Subcutaneous abdominal adipose tissue (tissue), 5 donors: ENCODE results near the gene LRMDA.
"Not testable (repeated sequence)": the region's sequence is repeated elsewhere in the genome, so short reads cannot be mapped to it uniquely, and the experiment has no call there.

Source experiments
- H3K27ac ChIP-seq: one replicate; pipeline ENCODE4 v1.7.0; 2013; ENCODE audit warnings: low read depth, mild to moderate bottlenecking, inconsistent platforms, low read length, moderate library complexity
- H3K27me3 ChIP-seq, 5 donors: one replicate each; pipeline ENCODE4 v1.7.0; 2013; ENCODE audit warnings: low read length in 5 of 5, inconsistent platforms in 1 of 5; ENCODE audit not compliant: control insufficient read depth in 5 of 5, insufficient read depth in 4 of 5
- H3K36me3 ChIP-seq, 5 donors: one replicate each; pipeline ENCODE4 v1.7.0; 2013; ENCODE audit warnings: low read length in 5 of 5; ENCODE audit not compliant: control insufficient read depth in 5 of 5, insufficient read depth in 5 of 5
- H3K4me1 ChIP-seq, 5 donors: one replicate each; pipeline ENCODE4 v1.7.0; 2013; ENCODE audit warnings: low read length in 5 of 5, mild to moderate bottlenecking in 3 of 5, moderate library complexity in 1 of 5; ENCODE audit not compliant: control insufficient read depth in 5 of 5, insufficient read depth in 5 of 5
- H3K4me3 ChIP-seq, 5 donors: one replicate each; pipeline ENCODE4 v1.7.0; 2013; ENCODE audit warnings: low read length in 5 of 5, low read depth in 1 of 5
- H3K9ac ChIP-seq, 5 donors: one replicate each; pipeline ENCODE4 v1.7.0; 2013; ENCODE audit warnings: low read length in 5 of 5, mild to moderate bottlenecking in 4 of 5, moderate library complexity in 3 of 5
- H3K9me3 ChIP-seq, 5 donors: one replicate each; pipeline ENCODE4 v1.7.0; 2013; ENCODE audit warnings: low read length in 5 of 5; ENCODE audit not compliant: control insufficient read depth in 5 of 5
- donor health status: healthy.
- donor health status: healthy.
- donor health status: healthy.
- donor health status: healthy.
- donor health status: healthy.

Gene LRMDA

DNA sequence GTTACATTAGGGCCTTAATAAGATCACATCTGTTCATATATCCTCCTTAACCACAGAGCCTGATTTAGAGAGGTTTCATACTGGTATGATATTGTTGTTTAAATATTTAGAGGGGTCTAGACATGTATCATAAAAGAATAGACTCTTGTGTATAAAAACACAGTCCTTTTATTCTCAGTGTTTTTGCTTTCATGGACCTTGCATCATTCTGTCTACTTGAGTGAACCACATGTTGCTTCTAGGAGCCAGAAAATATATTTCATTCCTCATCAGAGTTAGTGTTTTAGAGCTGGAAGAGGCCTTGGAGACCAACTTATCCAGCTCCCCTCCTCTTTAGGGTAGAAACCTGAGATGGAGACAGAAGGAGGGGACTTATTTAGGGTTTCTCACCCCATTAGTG lies 312.8 kb downstream of the LRMDA start:
- Histone ChIP-seq H3K4me3 (no peak overlapping the region), H3K9ac (no peak overlapping the region), H3K27me3 (no peaks in the 10 kb centered on the region), H3K27ac (no peak overlapping the region), H3K4me1 (peaks cover 0 to 15% (median 6%) of the 10 kb centered on the region in 5 donors), H3K9me3 (peaks cover 0 to 9% (median 2%) of the 10 kb centered on the region in 5 donors), H3K36me3 (no peaks in the 10 kb centered on the region)

DNA sequence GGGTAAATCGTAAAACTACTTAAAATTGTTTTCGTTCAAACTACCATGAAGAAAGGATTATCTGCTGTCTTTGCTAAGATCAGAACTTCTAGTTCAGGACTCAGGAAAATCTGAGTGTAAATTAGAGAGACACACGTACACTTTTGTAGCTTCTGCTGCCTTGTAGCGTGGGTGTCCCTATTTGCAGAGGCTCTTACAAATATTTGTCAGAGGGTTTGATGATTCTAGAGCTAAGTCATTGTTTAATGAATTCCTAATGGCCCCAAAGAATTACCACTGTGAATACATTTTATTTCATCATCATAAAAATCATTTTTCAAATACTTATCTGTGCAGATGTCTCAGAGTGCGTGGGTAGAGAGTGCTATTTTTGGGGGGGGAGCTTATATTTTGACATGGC lies 314.9 kb downstream of the LRMDA start:
- Histone ChIP-seq H3K4me3 (no peak overlapping the region), H3K4me1 (peaks cover 0 to 15% (median 6%) of the 10 kb centered on the region in 5 donors), H3K9ac (no peak overlapping the region), H3K36me3 (no peaks in the 10 kb centered on the region), H3K27ac (no peak overlapping the region), H3K27me3 (no peaks in the 10 kb centered on the region), H3K9me3 (peaks cover 0 to under 1% (median 0%) of the 10 kb centered on the region in 5 donors)

DNA sequence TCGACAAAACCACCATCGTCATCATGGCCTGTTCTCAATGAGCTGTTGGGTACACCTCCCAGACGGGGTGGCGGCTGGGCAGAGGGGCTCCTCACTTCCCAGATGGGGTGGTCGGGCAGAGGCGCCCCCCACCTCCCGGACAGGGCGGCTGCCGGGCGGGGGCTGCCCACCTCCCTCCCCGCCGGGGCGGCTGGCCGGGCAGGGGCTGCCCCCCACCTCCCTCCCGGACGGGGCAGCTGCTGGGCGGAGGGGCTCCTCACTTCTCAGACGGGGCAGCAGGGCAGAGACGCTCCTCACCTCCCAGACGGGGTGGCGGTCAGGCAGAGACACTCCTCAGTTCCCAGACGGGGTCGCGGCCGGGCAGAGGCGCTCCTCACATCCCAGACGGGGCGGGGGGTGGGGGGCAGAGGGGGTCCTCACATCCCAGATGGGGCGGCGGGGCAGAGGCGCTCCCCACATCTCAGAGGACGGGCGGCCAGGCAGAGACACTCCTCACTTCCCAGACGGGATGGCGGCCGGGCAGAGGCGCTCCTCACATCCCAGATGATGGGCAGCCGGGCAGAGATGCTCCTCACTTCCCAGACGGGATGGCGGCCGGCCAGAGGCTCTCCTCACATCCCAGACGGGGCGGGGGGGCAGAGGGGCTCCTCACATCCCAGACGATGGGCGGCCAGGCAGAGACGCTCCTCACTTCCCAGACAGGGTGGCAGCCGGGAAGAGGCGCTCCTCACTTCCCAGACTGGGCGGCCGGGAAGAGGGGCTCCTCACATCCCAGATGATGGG lies 318.9 kb downstream of the LRMDA start:
- not testable (repeated sequence) for H3K4me3 ChIP-seq, H3K36me3 ChIP-seq, H3K27me3 ChIP-seq, H3K9ac ChIP-seq, H3K9me3 ChIP-seq, H3K27ac ChIP-seq
- H3K4me1 ChIP-seq = peaks cover 2 to 18% (median 13%) of the 10 kb centered on the region in 5 donors

DNA sequence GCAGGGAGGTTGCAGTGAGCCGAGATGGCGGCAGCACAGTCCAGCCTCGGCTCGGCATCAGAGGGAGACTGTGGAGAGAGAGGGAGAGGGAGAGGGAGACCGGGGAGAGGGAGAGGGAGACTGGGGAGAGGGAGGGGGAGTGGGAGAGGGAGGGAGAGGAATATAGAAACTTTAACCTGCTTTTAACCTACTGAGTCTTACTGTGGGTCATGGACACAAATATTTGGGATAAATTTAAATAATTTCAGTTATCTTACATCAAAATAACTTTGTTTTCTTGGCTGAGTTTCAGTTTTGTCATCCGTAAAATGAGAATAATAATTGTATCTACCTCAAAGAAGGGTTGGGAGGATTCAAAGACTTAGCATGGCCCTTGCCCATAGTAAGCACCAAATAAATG lies 319.8 kb downstream of the LRMDA start:
- Histone ChIP-seq H3K4me1 (peaks cover 2 to 27% (median 19%) of the 10 kb centered on the region in 5 donors), H3K27ac (no peak overlapping the region), H3K9ac (no peak overlapping the region), H3K36me3 (no peaks in the 10 kb centered on the region), H3K4me3 (no peak overlapping the region), H3K9me3 (no peaks in the 10 kb centered on the region), H3K27me3 (no peaks in the 10 kb centered on the region)

DNA sequence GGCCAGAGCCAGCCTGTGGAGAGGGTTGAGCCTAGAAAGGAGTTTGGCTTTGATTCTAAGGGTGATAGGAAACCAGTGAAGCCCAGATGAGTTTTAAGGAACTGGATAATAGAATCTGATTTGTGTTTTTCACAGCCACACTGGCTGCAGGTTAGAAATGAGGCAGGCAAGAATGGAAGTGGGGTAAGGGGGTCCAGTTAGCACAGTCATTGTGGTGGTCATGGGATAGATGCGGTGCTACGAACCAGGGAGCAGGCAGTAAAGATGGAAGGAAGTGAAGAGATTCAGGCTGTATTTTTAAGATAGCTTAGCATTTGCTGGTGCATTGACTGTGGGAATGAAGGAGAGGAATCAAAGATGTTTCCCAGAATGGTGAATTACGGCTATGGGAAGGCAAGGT lies 322.2 kb downstream of the LRMDA start:
- peaks cover 2 to 37% (median 19%) of the 10 kb centered on the region in 5 donors for H3K4me1 ChIP-seq
- no peaks in the 10 kb centered on the region for H3K36me3 ChIP-seq
- no peaks in the 10 kb centered on the region for H3K27me3 ChIP-seq
- no peak overlapping the region for H3K4me3 ChIP-seq
- H3K9ac ChIP-seq = peak overlapping the region in 1 of 5 donors; percentile 38
- peak overlapping the region; percentile 77 for H3K27ac ChIP-seq
- no peaks in the 10 kb centered on the region for H3K9me3 ChIP-seq

DNA sequence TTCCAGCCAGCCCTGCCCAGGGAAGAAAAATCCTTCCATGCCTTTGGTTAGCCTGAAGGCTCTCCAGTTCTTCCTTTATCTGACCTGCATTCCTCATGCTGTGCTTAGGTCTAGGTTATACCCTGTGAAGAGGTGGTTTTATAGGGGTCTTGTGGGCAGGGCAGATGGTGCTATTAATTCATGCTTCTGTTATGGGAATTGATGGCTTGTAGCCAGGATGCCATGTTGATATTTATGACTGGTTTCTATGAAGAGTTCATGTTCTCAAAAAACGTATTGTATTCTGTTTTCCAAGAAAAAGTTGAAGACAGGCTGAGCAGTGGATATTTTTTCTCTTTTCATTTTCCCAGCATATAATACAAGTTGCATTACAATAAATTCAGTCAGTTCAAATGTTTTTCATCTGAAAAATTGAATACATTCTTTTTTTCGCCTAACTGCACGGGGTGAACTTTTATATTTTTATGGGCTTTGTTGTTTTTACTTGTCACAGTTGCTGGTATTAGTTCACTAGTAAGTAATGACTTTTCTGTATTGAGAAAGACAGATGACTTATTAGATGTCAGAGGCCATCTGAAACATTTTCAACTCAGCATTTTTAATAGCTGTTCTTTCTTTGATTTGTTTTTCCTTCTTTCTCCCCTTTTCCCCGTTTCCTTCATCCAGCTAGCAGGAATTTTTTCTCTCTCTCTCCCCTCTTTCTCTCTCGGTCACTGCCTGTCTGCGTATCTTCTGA lies 322.8 kb downstream of the LRMDA start:
- Histone ChIP-seq H3K9me3 (no peaks in the 10 kb centered on the region), H3K27ac (peak overlapping the region; percentile 77), H3K36me3 (no peaks in the 10 kb centered on the region), H3K4me1 (peaks cover 2 to 37% (median 19%) of the 10 kb centered on the region in 5 donors), H3K27me3 (no peaks in the 10 kb centered on the region), H3K4me3 (no peak overlapping the region), H3K9ac (peak overlapping the region in 1 of 5 donors; percentile 38)

DNA sequence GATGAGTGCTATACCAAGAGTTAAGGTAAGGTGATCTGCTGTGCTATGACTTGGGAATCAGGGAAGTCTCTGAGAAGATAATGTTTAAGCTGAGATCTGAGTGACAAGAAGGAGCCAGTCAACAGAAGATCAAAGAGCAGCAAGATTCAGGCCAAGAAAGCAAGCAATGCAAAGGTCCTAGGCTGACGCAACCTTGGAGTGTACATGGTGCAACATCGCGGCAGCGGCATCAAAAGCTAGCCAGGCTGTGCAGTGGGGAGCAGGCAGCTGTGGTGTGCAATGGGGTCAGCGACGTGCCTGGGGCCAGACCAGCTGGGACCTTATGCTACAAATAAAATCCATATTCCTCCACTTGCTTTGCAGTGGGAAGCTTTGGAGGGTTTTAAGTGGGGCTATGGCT lies 324.1 kb downstream of the LRMDA start:
- H3K4me1 ChIP-seq = peaks cover 2 to 37% (median 19%) of the 10 kb centered on the region in 5 donors
- H3K36me3 ChIP-seq = no peaks in the 10 kb centered on the region
- H3K27me3 ChIP-seq = no peaks in the 10 kb centered on the region
- no peak overlapping the region for H3K9ac ChIP-seq
- H3K9me3 ChIP-seq = no peaks in the 10 kb centered on the region
- no peak overlapping the region for H3K4me3 ChIP-seq
- H3K27ac ChIP-seq = peak overlapping the region; percentile 77

DNA sequence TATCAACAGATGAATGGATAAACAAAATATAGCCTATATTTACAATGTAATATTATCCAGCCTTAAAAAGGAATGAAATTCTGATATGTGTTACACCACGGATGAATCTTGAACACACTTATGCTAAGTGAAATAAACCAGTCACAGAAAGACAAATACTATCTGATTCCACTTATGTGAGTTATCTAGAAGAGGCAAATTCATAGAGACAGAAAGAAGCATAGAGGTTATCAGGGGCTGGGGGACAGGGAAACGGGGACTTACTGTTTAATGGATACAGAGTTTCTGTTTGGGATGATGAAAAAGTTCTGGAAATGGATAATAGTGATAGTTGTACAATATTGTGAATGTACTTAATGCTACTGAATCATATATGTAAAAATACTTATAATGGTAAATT lies 329.9 kb downstream of the LRMDA start:
- H3K9ac ChIP-seq = no peak overlapping the region
- no peak overlapping the region for H3K4me3 ChIP-seq
- H3K4me1 ChIP-seq = peaks cover 0 to 10% (median 0%) of the 10 kb centered on the region in 5 donors
- no peaks in the 10 kb centered on the region for H3K36me3 ChIP-seq
- no peaks in the 10 kb centered on the region for H3K27me3 ChIP-seq
- H3K9me3 ChIP-seq = no peaks in the 10 kb centered on the region
- no peak overlapping the region for H3K27ac ChIP-seq

DNA sequence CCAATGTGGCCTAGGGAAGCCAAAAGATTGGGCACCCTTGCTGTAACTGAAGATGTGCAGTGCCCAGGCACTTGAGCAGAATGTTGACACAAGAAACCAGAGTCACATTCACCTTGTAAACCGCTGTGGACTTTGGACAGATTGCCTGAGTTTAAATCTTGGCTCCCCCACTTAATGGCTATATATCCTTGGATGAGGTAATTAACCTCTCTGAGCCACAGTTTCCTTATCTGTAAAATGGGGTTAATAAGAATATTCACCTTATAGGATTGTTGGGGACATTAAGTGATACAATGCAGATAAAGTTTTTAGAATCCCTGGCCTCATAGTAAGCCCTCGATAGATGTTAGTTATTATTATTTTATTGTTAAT lies 331.0 kb downstream of the LRMDA start:
- Histone ChIP-seq H3K9ac (no peak overlapping the region), H3K27ac (no peak overlapping the region), H3K4me3 (no peak overlapping the region), H3K4me1 (no peaks in the 10 kb centered on the region), H3K27me3 (no peaks in the 10 kb centered on the region), H3K9me3 (no peaks in the 10 kb centered on the region), H3K36me3 (no peaks in the 10 kb centered on the region)

DNA sequence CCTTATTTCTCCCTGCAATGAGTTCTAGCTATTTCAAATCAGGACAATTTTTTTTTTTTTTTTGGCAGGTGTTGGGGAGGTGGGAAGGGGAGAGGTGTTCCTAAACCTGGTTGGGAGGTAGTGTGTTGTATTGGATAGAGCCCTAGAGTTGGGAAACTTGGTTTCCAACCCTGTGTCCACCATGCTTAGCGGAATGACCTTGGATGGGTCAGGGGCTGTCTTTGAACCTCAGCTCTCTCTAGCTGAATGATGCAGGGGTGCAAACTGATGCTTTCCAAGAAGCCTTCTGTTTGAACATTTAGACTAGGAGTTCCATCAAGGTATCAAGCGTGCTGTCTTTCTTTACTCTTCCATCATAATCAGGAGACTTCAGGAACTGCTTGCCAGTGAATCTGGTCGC lies 332.2 kb downstream of the LRMDA start:
- Histone ChIP-seq H3K4me3 (no peak overlapping the region), H3K4me1 (no peaks in the 10 kb centered on the region), H3K36me3 (no peaks in the 10 kb centered on the region), H3K27ac (no peak overlapping the region), H3K27me3 (no peaks in the 10 kb centered on the region), H3K9ac (no peak overlapping the region), H3K9me3 (no peaks in the 10 kb centered on the region)
